GM21737 (cell line): ENCODE results near the gene CDH23.

Experiments
- ATAC-seq: cut with Tn5 transposase; IDR thresholded peaks from one replicate; pipeline ENCODE4 v1.9.1; 2021; ENCODE audit warnings: mild to moderate bottlenecking, moderate library complexity; ENCODE audit not compliant: unreplicated experiment

CDH23 gene

DNA sequence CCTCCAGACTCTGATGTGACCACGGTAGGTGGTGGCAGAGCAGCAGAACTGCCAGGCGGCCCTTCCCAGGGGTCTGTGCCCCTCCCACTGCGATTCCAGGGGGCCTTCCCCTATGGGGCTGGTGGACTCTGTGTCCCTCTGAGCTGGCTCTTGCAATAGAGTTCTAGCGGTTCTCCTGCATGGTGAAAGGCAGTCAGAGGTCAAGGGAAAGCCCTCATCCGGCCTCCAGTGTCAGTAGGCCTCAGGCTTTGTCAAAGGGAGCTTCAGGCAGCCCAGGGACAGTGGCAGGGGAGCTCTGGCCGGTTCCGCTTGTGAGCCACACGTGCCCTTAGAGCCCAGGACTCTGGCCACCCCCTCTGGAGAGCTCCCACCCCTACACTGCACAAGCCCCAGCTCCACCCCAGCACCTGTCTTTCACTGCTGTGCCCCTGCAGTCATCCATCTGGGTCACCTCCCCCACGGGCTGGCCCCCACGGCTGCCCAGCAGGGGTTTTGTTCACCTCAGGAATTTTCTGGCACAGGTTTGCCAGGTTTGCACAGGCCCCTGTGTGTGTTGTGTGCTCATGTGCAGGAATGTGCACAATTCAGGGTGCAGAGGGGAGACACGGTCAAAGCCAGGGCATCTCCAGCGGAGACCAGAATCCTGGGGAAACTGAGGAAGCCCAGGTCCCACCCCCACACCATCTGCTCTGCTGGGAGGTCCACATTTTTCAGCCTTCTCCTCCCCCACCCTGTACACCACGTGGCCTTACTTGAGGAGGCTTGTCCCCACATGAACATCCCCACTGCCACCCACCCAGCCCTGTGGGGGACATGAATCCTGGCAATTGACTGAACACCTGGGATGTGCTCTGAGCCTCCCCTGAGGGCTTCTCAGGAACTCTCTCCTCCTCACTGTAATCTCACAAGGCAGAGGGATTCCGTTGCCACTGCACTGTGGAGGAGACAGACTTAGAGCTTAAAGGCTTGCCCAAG is 299.1 kb downstream of the CDH23 start:
- ATAC-seq, result no peak

- no peak for ATAC-seq
Measured at GRCh38 chr10:71696628-71697326, 300.1 kb downstream of the CDH23 start.

DNA sequence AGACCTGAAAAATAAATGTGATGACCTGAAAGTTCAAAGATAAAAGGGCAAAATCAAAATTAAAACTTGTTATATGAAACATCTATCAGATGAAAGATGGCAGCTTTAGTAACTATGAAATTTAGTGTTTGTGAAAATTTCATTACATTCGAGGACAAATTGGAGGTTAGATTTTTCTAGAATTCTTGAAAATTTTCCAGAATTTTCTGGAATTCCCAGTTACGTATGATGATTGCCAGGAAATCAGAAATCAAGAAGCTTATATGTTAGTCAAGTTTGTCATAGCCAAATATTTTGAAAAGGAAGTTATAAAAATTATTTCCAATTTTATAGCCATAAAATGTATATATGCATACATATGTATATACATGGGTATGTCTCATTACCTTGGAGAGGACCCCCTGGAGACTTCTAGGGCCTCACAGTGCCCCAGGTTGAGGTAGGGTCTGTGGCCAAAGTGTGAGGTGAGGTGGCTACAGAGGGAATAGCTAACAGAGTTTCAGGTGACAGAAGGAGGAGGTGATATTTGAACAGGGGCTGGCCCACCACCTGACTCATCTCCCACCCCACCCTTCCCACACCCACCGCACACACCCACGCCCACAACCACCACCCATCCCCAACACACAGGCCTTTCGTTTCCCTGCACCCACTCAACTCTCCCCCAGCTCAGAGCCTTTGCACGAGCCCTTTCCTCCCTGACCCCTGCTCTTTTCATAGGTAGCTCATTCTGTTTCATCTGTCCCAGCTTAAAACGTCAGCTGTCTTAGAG is 301.4 kb downstream of the CDH23 start:
- no peak for ATAC-seq

- no peak for ATAC-seq
Measured at GRCh38 chr10:71698737-71699136, 302.0 kb downstream of the CDH23 start.

DNA sequence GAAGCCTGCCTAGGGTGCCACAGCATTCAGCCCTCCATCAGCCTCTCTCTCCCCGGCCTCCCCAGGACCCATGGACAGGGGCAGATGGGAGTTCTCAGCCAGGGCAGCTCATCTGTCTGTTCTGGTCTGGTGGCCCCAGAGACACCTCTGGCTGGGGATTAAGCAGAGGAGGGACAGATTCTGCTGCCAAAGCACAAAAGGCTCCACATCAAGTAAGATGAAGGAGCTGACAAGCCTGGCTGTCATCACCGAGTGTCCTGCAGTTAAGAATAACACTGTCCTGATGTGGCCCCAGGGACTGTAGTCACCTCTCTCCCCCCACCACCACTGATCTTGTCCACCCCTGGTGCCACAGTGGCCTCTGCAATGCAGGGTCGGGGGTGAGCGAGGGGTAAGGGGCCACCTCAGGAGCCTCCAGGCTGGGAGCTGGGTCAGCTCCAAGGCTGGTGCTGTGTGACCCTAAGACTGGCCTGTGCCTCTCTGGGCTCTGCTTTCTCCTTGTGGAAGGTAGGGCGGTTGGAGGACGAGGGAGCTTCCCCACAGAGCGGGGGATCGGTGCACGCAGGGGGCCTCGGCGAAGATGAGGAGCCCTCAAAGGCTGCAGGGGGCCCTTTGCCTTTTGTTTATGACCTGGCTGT is 304.1 kb downstream of the CDH23 start:
- ATAC-seq, result no peak

- no peak for ATAC-seq
Measured at GRCh38 chr10:71701496-71702132, 304.9 kb downstream of the CDH23 start.

DNA sequence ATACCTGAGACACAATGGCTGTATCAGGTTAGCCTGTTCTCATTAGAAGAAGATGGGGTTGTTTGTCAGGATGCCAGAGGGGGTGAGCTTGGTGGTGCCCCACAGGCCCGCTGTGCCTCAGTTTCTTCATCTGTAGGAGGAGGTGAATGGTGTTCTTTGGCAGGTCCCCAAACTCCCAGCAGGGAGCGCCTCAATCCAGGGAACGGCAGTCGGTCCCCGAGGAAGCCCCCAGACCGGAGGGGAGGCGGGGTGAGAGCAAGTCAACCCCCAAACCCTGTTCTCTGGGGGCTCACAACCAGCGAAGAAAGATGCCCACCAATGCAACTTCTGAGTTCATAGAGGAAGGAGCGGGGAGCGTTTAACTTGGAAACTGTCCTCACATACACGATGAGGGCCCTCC is 306.9 kb downstream of the CDH23 start:
- no peak for ATAC-seq

DNA sequence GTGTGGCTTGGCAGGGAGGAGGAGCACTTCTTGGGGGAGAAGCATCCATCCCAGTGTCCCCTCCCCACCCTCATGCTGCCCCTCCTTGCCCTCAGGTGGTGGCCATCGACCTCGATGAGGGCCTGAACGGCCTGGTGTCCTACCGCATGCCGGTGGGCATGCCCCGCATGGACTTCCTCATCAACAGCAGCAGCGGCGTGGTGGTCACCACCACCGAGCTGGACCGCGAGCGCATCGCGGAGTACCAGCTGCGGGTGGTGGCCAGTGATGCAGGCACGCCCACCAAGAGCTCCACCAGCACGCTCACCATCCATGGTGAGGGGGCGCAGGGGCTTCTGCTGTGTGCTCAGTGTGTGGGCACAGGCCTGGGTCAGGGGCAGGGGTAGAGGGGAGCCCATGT is 308.1 kb downstream of the CDH23 start:
- ATAC-seq, result no peak

GRCh38 chr10:71705582-71705981 is 308.9 kb downstream of the CDH23 start:
- ATAC-seq, result no peak

DNA sequence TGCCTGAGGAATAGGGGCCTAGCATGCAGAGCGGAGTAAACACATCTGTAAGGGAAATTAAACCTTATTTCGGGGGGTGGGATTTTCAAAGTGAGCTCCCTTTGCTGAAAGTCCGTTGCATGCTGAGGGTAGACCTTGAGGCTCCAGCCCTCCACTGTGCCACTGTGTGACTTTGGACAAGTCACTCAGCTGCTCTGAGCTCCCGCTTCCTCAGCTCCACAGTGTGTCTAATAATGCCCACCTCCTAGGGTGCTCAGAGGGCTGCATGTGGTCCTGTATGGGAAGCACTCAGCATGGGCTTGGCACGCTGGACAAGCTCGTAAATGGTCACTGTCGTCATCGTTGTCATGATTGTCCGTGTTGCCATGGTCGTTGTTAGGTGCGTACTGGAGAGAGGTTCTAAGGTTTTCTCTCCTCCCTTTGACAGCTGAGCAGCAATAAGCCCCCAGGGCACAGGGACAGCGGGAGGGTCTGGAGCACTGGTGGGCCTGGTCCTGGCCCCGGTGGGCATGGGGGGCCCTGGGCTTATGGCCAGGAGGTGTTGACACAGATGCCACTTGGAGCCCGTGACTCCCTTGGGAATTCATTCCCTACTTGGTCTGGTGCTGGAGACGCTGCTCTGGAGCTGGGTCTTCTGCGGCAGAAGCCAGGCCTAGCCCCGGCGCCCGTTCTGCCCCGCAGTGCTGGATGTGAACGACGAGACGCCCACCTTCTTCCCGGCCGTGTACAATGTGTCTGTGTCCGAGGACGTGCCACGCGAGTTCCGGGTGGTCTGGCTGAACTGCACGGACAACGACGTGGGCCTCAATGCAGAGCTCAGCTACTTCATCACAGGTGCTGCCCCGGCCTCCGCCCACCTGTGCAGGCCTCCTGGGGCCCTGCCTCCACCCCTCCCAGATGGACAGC is 309.7 kb downstream of the CDH23 start:
- ATAC-seq, result no peak

GRCh38 chr10:71707240-71707789 is 310.6 kb downstream of the CDH23 start:
- no peak for ATAC-seq

- no peak for ATAC-seq
Measured at GRCh38 chr10:71708301-71708703, 311.6 kb downstream of the CDH23 start.

DNA sequence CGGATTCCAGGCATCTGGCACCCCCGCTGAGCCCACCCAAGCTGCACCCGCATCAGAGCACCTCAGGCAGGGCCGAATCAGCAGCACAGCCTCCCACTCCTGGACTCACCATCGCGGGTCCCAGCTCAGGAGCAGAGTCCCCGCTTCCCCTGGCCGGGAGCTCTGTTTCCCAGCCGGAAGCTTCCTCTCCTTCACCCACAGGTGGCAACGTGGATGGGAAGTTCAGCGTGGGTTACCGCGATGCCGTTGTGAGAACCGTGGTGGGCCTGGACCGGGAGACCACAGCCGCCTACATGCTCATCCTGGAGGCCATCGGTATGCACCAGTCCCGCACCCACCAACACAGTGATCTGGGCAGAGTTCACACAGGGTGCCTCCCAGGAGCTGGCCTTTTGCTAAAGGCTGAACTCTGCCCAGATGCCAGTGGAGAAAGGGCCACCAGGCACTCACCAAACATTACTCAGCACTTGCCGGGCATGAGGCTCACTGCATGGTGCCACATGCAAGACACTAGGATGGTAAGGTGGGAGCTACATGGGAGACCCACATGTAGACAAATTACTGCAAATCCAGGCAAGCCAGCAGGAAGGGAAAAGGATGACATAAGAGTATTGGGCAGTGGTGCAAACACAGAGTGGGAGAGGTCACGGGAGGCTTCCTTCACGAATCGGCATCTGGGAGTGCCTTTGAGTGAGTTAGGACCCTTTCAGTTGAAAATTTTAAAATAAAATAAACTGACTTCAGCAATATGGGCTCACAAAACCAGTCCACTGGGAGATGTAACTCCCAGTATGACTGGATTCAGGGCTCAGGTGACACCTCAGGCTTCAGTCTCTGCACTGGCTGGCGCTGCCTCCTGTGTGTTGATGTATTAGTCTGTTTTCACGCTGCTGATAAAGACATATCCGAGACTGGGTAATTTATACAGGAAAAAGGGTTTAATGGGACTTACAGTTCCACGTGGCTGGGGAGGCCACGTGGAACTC is 312.5 kb downstream of the CDH23 start:
- ATAC-seq, result no peak

- ATAC-seq, result no peak
Measured at GRCh38 chr10:71710519-71710918, 313.8 kb downstream of the CDH23 start.

- ATAC-seq, result no peak
Measured at GRCh38 chr10:71711052-71711623, 314.4 kb downstream of the CDH23 start.

GRCh38 chr10:71712170-71712569 is 315.4 kb downstream of the CDH23 start:
- no peak for ATAC-seq

DNA sequence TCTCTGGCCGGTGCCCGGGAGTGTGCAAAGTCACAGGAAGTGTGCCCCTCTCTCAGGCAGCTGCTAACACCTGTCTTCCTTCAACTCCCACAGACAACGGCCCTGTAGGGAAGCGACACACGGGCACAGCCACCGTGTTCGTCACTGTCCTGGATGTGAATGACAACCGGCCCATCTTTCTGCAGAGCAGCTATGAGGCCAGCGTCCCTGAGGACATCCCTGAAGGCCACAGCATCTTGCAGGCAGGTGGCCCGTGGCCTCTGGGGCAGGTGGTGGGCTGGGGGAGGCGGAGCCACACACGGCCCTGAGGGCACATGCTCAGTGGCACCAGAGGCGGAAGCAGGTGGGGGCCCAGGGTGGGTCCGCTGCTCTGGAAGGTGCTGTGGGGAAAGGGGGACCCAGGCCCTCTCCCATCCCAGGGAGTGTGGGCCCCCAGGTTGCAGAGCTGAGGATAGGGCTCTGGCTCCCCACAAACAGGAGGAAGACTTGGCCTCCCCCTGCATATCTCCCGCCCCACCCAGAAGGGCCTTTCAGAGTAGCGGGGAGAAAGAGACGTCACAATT is 315.9 kb downstream of the CDH23 start:
- ATAC-seq, result no peak
